Measurements from ENCODE around the gene TBC1D21. TPM values are rescaled to one million over a fixed set of nuclear protein-coding genes. Genes with fewer than 3 reads are reported as not detected.

TBC1D21 gene
- total RNA-seq (not detected), total RNA-seq (0 to 0.06 (median 0) reads per million in 172 experiments)
- not detected for polyA plus RNA-seq (2013, experiment 1 of 2)
- polyA plus RNA-seq (2013, experiment 2 of 2), result not detected

- intact Hi-C loops (cut with DNase I, micrococcal nuclease), result loop anchor here (5.0 kb wide), 2 partner anchors 54 to 89 kb away; partner anchors contain the start of gene LOXL1 (in 1 of the 2)
- POLR2A ChIA-PET, result interaction anchor here (1.0 kb wide), 1 partner anchor 33 kb away, joined by 4 read pairs; no protein-coding TSS in a partner anchor
- no peak for ATAC-seq (ENCODE audit: poor library complexity)
- no peak for DNase-seq
- no peak within 1 kb of the TSS for H3K4me3 ChIP-seq (ENCODE audit: low read length)
- TF ChIP-seq CTCF (IDR thresholded peaks at IDR 0.05), result no peak
- H3K9me3 Mint-ChIP-seq, result no peaks in the 10 kb centered on the region
- H3K27me3 Mint-ChIP-seq, result peaks cover 51% of the 10 kb centered on the region
- H3K36me3 Mint-ChIP-seq (ENCODE audit: low read depth), result no peaks in the 10 kb centered on the region
- peaks cover 18 to 24% of the 10 kb centered on the region in 2 experiments for H3K27me3 ChIP-seq (ENCODE audit: control insufficient read depth in 1 of 2, insufficient read depth in 2 of 2, low read length in 2 of 2)
- no peak within 1 kb of the TSS for H3K27ac Mint-ChIP-seq
- H3K27ac ChIP-seq (ENCODE audit: low read depth in 1 of 2, low read length in 2 of 2), result no peak within 1 kb of the TSS
- H3K36me3 ChIP-seq (ENCODE audit: insufficient read depth, low read length), result no peaks in the 10 kb centered on the region
- no peak within 1 kb of the TSS for H3K4me3 Mint-ChIP-seq
- CTCF ChIA-PET, result interaction anchor here (1.3 kb wide), 2 partner anchors 15 to 54 kb away, joined by 4 to 10 read pairs; no protein-coding TSS in a partner anchor
- H3K4me1 Mint-ChIP-seq (ENCODE audit: low read depth), result no peaks in the 10 kb centered on the region
- no peaks in the 10 kb centered on the region for H3K4me1 ChIP-seq (ENCODE audit: insufficient read depth, low read length)
- H3K9me3 ChIP-seq (ENCODE audit: control insufficient read depth in 1 of 2, insufficient read depth in 1 of 2, low read length in 2 of 2), result no peaks in the 10 kb centered on the region
Measured at GRCh38 chr15:73873456-73873855, at the start of gene TBC1D21. TBC1D21 (plus strand) TSS chr15:73873564; CDS start chr15:73873710, 146 bp downstream.

GRCh38 chr15:73826711-73827251 is 46.6 kb upstream of the TBC1D21 start:
- Histone ChIP-seq H3K4me3 (ENCODE audit: low read length) (no peak overlapping the region), H3K27me3 (ENCODE audit: control insufficient read depth in 1 of 2, insufficient read depth in 2 of 2, low read length in 2 of 2) (peaks cover 7 to 12% of the 10 kb centered on the region in 2 experiments), H3K4me1 (ENCODE audit: insufficient read depth, low read length) (no peaks in the 10 kb centered on the region), H3K9me3 (ENCODE audit: control insufficient read depth in 1 of 2, insufficient read depth in 1 of 2, low read length in 2 of 2) (no peaks in the 10 kb centered on the region), H3K27ac (ENCODE audit: low read depth in 1 of 2, low read length in 2 of 2) (no peak overlapping the region), H3K36me3 (ENCODE audit: insufficient read depth, low read length) (no peaks in the 10 kb centered on the region)
- no peak overlapping the region for H3K27ac Mint-ChIP-seq
- ChIA-PET POLR2A (no interaction called here), CTCF (no interaction called here)
- intact Hi-C loops (cut with DNase I, micrococcal nuclease), result no loop called here
- no peaks in the 10 kb centered on the region for H3K9me3 Mint-ChIP-seq
- no peaks in the 10 kb centered on the region for H3K36me3 Mint-ChIP-seq (ENCODE audit: low read depth)
- no peak overlapping the region for H3K4me3 Mint-ChIP-seq
- TF ChIP-seq CTCF (IDR thresholded peaks at IDR 0.05), result no peak
- no peaks in the 10 kb centered on the region for H3K4me1 Mint-ChIP-seq (ENCODE audit: low read depth)
- H3K27me3 Mint-ChIP-seq, result peaks cover 68% of the 10 kb centered on the region
- DNase-seq (no peak), ATAC-seq (ENCODE audit: poor library complexity) (no peak)

GRCh38 chr15:73829523-73829922 is 43.8 kb upstream of the TBC1D21 start:
- Mint-ChIP-seq H3K4me3 (no peak overlapping the region), H3K36me3 (ENCODE audit: low read depth) (no peaks in the 10 kb centered on the region), H3K27me3 (peaks cover 78% of the 10 kb centered on the region), H3K27ac (no peak overlapping the region), H3K9me3 (no peaks in the 10 kb centered on the region), H3K4me1 (ENCODE audit: low read depth) (no peaks in the 10 kb centered on the region)
- H3K4me1 ChIP-seq (ENCODE audit: insufficient read depth, low read length), result no peaks in the 10 kb centered on the region
- H3K27me3 ChIP-seq (ENCODE audit: control insufficient read depth in 1 of 2, insufficient read depth in 2 of 2, low read length in 2 of 2), result peaks cover 7 to 12% of the 10 kb centered on the region in 2 experiments
- H3K9me3 ChIP-seq (ENCODE audit: control insufficient read depth in 1 of 2, insufficient read depth in 1 of 2, low read length in 2 of 2), result no peaks in the 10 kb centered on the region
- ATAC-seq (ENCODE audit: poor library complexity) (no peak), DNase-seq (no peak)
- intact Hi-C loops (cut with DNase I, micrococcal nuclease), result no loop called here
- TF ChIP-seq CTCF (IDR thresholded peaks at IDR 0.05), result no peak
- no peak overlapping the region for H3K4me3 ChIP-seq (ENCODE audit: low read length)
- no peak overlapping the region for H3K27ac ChIP-seq (ENCODE audit: low read depth in 1 of 2, low read length in 2 of 2)
- ChIA-PET POLR2A (no interaction called here), CTCF (no interaction called here)
- H3K36me3 ChIP-seq (ENCODE audit: insufficient read depth, low read length), result no peaks in the 10 kb centered on the region

All from CD4-positive, alpha-beta T cell (primary cell).